BE2C (cell line): ENCODE results near the gene AHRR.

Source experiments
- DNase-seq: peaks from one replicate; pipeline ENCODE4 v3.0.0-alpha.2; 2020
- H3K27me3 ChIP-seq: fragments of 250-450 bp; sonication (Bioruptor Pico); 2 replicates; pipeline ENCODE4 v1.5.1; 2020; ENCODE audit warnings: mild to moderate bottlenecking
- H3K36me3 ChIP-seq: fragments of 250-450 bp; sonication (Bioruptor Pico); 2 replicates; pipeline ENCODE4 v1.5.1; 2020; ENCODE audit warnings: mild to moderate bottlenecking
- H3K4me1 ChIP-seq: fragments of 250-450 bp; sonication (Bioruptor Pico); 2 replicates; pipeline ENCODE4 v1.5.1; 2020
- H3K4me3 ChIP-seq: 2 replicates; pipeline ENCODE4 v1.5.1; 2011; ENCODE audit warnings: low read depth, low read length
- H3K9me3 ChIP-seq: fragments of 250-450 bp; sonication (Bioruptor Pico); 2 replicates; pipeline ENCODE4 v1.5.1; 2020
- TF ChIP-seq, protein P1 (sequence below): IDR thresholded peaks from 2 replicates; pipeline ENCODE4 v1.5.1; 2012; ENCODE audit warnings: mild to moderate bottlenecking, low read depth, low read length

AHRR gene

DNA sequence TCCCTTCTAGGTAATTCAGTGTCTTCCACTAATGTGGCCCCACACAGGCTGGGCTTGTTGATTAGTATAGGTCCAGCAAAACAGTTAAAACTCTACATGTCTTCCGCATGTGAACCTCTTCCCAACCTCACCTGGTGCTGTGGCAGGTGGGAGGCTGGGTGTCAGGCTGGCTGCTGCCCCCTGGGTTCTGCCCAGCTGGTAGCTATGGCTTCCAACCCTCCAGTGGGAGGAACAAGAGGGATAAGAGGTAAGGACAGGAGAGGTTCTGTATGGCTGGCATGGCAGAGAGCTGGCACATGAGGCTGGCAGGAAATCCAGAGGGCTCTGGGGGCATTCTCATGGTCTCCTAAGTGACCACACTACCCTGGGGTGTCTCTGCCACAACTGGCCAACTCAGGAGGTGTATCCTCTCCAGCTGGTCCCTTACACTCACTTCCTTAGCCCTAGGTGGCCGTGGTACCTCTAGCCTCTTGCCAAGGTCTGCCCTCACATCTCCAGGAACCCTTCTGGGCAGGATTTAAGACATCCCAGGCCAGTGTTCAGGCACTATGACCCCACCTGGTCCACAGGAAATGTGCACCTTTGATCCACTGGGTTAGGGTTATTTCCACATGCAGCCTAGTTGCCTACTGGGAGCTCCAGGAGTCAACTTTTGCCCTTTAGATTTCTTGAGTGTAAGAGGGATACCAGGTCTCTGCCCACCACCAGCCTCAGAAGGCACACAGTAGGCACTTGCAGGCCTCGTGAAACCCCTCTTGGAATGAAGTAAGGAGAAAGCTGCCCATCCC is 41.7 kb downstream of the AHRR start:
- Histone ChIP-seq H3K36me3 (no peaks in the 10 kb centered on the region), H3K9me3 (no peaks in the 10 kb centered on the region), H3K4me1 (no peaks in the 10 kb centered on the region), H3K4me3 (no peak overlapping the region), H3K27me3 (no peaks in the 10 kb centered on the region)
- DNase-seq, result no peak
- TF ChIP-seq, protein P1, sequence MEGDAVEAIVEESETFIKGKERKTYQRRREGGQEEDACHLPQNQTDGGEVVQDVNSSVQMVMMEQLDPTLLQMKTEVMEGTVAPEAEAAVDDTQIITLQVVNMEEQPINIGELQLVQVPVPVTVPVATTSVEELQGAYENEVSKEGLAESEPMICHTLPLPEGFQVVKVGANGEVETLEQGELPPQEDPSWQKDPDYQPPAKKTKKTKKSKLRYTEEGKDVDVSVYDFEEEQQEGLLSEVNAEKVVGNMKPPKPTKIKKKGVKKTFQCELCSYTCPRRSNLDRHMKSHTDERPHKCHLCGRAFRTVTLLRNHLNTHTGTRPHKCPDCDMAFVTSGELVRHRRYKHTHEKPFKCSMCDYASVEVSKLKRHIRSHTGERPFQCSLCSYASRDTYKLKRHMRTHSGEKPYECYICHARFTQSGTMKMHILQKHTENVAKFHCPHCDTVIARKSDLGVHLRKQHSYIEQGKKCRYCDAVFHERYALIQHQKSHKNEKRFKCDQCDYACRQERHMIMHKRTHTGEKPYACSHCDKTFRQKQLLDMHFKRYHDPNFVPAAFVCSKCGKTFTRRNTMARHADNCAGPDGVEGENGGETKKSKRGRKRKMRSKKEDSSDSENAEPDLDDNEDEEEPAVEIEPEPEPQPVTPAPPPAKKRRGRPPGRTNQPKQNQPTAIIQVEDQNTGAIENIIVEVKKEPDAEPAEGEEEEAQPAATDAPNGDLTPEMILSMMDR, result no peak

DNA sequence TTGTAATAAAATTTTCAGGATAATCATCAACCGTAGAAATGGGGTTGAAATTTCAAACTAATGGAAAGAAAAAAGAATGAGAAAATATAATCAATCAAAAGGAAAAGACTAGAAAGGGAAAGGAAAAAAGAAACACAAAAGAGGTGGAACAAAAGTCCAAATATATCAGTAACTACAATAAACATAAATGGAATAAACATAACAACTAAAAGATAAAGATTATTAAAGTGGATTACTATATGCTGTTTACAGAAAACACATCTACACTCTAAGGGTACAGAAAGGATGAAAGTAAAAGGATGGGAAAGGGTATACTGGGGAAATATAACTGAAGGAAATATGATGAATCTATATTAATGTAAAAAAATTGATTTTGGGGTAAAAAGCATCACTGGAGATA is 43.0 kb downstream of the AHRR start:
- no peaks in the 10 kb centered on the region for H3K36me3 ChIP-seq
- no peak for DNase-seq
- TF ChIP-seq, protein P1, result no peak
- H3K4me3 ChIP-seq, result no peak overlapping the region
- no peaks in the 10 kb centered on the region for H3K27me3 ChIP-seq
- H3K4me1 ChIP-seq, result no peaks in the 10 kb centered on the region
- no peaks in the 10 kb centered on the region for H3K9me3 ChIP-seq

GRCh38 chr5:366541-367357 is 45.2 kb downstream of the AHRR start:
- no peaks in the 10 kb centered on the region for H3K27me3 ChIP-seq
- H3K9me3 ChIP-seq, result no peaks in the 10 kb centered on the region
- TF ChIP-seq, protein P1, result no peak
- H3K4me3 ChIP-seq, result no peak overlapping the region
- no peaks in the 10 kb centered on the region for H3K4me1 ChIP-seq
- H3K36me3 ChIP-seq, result no peaks in the 10 kb centered on the region
- no peak for DNase-seq

GRCh38 chr5:367358-368130 is 46.0 kb downstream of the AHRR start:
- Histone ChIP-seq H3K36me3 (no peaks in the 10 kb centered on the region), H3K4me1 (no peaks in the 10 kb centered on the region), H3K4me3 (no peak overlapping the region), H3K9me3 (no peaks in the 10 kb centered on the region), H3K27me3 (no peaks in the 10 kb centered on the region)
- no peak for DNase-seq
- TF ChIP-seq, protein P1, result no peak

DNA sequence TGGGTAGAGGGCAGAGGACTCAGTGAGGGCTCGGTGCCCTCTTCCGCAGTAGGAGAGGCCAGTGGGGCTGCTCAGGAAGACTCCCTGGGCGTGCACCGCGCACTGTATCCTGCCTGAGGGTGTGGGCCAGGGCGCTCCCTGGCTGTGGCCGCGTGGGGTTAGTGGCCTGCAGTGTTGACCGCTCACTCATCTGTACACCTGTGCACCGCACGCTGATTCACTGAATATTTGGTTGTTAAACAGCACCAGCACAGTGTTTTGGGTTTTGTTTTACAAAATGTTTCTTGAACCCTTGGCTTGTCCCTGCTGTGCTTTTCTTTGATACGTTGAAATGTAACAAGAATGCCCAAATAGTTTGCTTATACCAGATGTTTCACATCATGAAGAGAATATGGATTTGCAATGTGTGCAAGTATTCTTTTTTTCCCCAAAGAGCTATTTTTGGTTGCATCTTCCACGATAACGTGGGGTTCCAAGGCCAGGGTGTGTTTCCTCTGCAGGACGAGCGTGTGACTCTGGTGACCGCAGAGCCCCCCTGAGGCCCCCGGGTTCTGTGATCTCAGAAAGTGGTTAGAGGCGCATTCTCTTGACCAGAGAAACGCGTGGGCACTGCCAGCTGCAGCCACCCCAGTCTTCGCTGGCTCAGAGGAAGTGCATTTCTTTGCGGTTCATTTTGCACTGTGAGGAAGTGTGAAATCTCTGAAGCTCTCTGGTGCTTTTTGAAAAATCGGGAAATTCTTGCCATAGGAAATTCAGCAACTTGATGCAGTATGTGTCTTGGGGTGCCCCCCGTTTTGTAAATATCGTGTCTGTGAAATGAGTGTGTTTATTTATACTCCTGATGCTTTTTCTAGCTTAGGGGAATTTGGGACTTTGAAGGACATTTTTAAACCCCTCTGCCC is 46.9 kb downstream of the AHRR start:
- DNase-seq, result no peak
- Histone ChIP-seq H3K27me3 (no peaks in the 10 kb centered on the region), H3K9me3 (no peaks in the 10 kb centered on the region), H3K4me1 (no peaks in the 10 kb centered on the region), H3K4me3 (no peak overlapping the region), H3K36me3 (no peaks in the 10 kb centered on the region)
- TF ChIP-seq, protein P1, result no peak
